NOMO-1 treated with dmso at 0.1 percent for 144 hours (cell line): Measurements from ENCODE around the gene KCNMA1.
A peak's percentile ranks its signal among the peaks of the same experiment; 100 is the strongest.

Source experiments
- DNase-seq: peaks from one replicate; lab custom pipeline; 2025; ENCODE audit not compliant: unreplicated experiment; lab: John Stamatoyannopoulos, UW

KCNMA1 gene

GRCh38 chr10:76981251-76981650 is 656.4 kb downstream of the KCNMA1 start:
- DNase-seq: no peak

- no peak for DNase-seq
Measured at GRCh38 chr10:76977901-76978300, 659.7 kb downstream of the KCNMA1 start.

- DNase-seq: no peak
Measured at GRCh38 chr10:76977046-76977445, 660.6 kb downstream of the KCNMA1 start.

GRCh38 chr10:76976142-76976541 is 661.5 kb downstream of the KCNMA1 start:
- no peak for DNase-seq

DNA sequence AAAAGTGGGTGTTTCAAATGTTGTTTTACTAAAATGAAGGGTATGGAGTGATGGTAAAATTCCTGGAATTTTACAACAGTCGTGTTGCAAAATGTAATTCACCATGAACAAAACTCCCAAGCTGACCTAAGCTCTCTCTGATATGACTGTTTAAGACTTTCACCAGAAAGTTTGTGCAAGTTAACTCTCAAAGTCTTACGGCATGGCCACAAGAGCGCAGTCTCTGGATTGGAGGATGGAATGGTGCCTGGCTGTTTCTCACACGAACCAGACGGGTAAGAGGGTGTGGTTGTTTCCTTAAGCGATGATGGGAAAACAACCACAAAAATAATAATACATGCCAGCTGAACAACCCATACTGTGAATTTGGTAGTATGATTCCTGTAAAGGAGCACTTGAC is 662.5 kb downstream of the KCNMA1 start:
- DNase-seq: no peak

- no peak for DNase-seq
Measured at GRCh38 chr10:76974017-76974691, 663.5 kb downstream of the KCNMA1 start.

DNA sequence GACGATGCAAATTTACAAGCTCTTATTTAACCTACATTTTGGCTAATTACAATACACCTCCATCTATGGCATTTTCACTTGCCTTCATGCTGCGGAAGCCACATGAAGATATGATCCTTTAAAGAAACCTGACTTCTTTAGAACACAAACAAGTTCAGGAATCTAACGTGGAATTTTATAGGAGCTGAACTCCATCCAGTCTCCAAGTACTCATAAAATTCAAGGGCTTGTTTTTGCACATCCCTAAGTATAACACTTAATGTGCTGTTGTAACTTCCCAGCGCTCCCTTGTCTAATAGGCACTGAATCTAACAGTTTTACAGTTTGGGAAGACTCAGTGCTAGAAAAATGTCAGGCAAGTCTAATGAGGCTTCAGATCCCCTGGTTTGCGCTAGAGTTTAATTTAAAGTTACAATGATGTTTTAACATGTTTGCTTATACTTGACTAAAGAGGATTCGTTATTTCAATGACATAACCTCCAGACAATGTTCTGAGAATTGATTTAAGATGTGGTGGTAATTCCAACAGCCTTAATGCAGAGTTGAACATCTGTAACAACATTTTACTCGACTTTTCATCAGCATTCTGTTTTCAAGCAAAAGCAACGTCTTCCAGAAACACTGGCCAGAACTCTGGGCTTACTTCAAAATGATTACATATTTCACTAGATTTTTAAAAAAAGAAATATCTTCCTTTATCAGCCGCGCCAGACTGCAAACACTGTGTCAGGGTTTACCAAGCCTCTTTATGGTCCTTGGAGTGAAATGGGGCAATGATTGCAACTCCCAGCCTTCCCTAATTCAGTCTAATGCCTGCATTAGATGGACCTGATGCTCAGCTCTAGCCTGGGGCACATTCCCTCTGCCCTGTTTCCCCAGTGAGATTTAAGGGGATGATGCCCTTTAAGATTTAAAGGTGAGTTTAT is 664.3 kb downstream of the KCNMA1 start:
- no peak for DNase-seq

DNA sequence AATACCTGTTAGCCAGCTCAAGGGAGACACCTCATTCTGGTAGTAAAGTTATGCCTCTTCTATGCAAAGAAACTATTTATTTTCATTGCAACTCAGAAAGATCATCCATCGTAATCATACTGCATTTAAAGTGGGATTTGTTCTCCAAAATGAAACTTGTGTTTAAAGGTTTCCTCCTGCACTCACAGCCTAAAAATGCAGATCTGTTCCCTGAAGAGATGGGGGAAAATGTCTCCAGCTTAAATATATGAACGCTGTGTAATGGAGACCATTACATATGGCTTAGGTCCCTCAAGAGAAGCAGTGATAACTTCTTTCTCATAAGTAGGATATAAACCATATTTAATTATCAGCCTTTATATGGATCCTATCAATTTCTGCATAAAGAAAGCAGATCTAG is 665.1 kb downstream of the KCNMA1 start:
- no peak for DNase-seq

- no peak for DNase-seq
Measured at GRCh38 chr10:76971547-76972170, 665.9 kb downstream of the KCNMA1 start.

DNA sequence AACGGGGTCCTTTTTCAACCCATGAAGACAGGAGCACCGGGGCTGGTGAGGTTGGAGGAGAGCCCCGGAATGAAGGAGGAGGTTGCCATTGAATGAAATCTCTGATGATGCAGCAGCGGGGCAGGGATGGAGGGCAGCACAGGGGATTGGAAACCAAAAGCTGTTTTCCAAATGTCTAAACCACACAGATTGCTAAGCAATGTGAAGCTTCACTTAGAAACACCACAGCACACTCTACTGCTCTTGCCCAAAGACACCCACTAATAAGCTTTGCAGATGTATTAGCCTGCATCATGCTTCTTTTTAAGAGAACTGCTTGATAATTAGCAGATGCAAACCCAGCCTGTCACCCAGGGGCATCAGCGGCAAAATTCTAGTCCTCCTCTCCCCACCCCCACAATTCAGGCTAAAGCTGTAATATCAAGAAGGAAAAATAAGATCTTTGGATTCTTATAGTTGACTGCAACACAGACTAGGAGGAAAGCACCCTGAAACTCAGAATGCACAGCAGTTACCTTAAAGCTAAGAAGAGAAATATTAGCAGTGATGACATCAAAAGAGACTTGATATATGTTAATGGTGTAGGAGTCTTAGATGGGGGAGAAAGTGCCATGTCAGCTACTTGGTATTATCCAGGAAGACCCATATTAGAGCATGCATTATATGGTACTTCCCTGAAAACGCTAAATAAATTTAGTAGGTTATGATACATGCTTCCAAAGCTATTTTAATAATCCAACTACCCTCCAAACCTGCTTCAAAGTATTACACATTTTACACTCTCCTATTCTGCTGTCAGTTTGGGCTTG is 666.7 kb downstream of the KCNMA1 start:
- DNase-seq: no peak

DNA sequence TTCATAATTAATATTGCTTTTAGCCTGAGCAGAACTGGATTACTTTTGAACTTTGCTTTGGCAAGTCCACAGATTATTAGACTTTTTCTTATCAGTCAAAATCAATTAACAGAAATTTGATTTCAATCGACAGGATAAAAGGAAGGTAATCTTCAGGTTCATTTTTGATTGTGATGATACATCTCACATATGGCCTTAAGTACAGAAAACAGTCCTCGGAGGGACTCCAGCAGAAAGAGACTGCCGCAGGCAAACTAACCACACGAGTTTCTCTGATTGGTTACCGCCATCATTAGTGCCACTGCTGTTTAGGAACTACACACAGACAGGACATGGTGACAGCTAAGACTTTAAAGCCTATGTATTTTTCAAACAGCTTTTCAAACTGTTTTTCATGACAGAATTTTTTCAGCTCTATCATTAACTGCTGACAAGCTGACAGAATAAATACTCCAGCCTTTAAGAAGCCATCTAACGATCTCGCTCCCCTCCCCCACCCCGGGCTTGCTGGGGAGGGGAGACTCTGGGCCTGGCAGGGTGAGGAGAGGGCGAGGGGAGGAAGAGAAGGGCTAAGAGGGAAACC is 668.2 kb downstream of the KCNMA1 start:
- DNase-seq: no peak

GRCh38 chr10:76968483-76968882 is 669.1 kb downstream of the KCNMA1 start:
- DNase-seq: no peak

DNA sequence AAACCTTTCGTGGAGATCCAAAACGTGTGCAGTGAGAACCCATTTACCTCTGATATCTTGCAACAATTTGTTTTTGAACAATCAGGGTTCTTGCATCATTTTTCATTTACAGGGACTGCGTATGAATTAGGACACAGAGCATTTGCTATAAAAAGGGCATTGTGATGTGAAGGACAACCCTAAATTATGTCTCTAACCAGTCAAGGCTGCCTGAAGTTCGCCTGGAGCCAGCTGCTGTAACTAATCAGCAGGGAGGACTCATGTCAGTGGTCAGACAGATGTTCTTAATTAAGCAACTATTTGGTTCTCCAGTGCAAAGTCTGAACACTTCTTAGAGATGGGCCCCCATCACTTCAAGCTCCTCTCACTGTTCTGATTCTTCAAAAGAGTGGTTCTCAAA is 674.8 kb downstream of the KCNMA1 start:
- DNase-seq: no peak

DNA sequence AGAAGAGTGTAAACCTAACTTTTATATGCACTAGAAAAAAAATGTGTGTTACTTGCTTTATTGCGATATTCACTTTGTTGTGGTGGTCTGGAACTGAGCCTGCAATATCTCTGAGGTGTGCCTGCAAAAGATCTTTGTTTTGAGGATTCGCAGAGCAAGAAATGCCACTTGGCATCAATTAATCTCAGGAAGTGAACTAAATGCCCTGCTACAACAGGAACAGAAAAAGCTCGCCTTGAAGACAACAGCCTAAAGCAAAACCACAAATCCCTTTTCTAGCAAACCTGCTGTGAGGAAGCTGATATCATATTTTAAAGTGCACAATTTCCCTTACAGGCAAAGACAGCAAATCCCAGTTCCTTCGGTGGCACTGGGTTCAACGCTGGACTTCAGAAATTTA is 675.8 kb downstream of the KCNMA1 start:
- peak; percentile 34 for DNase-seq

- DNase-seq: no peak
Measured at GRCh38 chr10:76959111-76959510, 678.5 kb downstream of the KCNMA1 start.

GRCh38 chr10:76954838-76955237 is 682.8 kb downstream of the KCNMA1 start:
- DNase-seq: no peak

GRCh38 chr10:76950354-76950753 is 687.3 kb downstream of the KCNMA1 start:
- no peak for DNase-seq

- DNase-seq: peak; percentile 53
Measured at GRCh38 chr10:76946270-76946669, 691.3 kb downstream of the KCNMA1 start.

DNA sequence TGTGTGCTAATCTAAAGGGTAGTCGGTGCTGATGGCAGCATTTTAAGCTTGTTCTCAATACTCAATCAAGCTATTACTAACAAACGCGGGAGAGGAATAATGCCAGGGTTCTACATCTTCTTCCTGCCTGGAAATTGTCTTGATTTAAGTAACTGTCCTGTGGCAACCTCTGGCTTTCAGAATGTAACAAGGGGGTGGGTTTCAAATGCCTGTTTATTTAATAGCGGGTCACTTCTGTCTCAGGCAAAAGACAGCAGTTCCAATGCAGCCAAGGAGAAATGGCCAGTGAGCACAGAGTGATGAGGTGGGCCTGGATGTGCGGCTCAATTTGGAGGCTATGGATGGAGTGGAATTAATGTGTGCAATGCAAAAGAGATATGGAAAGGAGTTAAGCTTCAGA is 692.4 kb downstream of the KCNMA1 start:
- DNase-seq: no peak

- no peak for DNase-seq
Measured at GRCh38 chr10:76944640-76945039, 693.0 kb downstream of the KCNMA1 start.
